Measurements from ENCODE around the gene CEP78.

Gene CEP78

DNA sequence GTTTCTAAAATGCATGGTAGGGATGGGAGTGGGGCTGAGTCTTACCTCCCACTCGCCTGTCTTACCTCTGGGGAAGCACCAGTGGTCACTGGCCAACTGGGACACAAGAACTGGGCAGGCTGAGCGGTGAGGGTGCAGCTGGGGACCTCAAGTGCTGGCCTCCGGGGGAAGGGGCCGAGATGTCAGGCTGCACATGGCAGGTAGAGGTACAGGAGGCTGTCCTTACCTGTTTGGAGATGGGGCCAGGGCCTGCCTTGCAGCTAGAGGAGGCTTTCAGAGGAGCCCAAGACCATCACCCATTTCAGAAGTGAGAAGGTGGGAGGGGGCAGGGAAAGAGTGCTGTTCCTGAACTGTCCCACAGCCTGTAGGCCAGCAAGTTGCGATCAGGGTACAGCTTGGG is 75.2 kb downstream of the CEP78 start:
- no peak for DNase-seq

DNA sequence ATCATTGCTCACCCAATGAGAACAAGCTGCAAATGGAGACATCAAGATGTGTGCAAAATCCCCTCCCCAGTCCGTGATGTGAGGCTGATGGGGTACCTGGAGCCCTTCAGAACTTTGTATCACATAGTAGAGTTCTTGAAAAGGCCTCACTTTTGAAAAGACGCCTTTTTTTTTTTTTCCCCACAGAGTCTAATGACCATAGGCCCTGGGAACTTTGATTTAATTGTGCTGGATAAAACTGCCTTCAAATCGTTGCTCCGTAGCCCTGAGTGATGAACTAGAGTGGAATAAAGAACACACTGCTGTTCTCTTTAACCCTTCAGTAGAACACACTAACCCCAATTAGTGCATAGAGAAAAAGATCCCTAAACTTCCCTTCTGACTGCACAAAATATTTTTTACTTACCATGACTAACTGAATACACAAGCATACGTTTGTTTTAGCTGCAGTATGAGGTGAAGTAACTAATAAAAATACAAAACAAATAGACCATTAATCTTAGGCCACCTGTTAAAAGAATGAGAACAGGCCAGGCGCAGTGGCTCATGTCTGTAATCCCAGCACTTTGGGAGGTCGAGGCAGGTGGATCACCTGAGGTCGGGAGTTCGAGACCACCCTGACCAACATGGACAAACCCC is 76.1 kb downstream of the CEP78 start:
- no peak for DNase-seq

DNA sequence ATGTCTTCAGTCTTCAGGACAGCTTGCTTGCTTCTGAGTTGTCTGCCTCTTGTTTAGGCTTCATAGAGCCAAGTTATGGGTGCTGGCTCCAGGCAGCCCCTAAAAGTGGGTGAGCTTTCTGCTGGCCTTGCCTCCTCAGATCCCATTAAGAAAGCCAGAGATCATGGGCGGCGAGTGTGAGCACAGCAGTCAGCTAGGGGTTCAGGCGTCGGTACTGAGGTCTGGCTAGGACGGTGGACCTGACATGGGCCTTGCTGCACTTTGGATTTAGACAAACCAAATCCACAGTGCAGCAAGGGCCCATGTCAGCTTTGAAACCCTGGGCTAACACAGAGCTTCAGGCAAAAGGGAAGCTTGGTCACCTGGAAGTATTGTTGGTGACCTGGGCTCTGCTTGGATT is 78.7 kb downstream of the CEP78 start:
- DNase-seq: no peak

DNA sequence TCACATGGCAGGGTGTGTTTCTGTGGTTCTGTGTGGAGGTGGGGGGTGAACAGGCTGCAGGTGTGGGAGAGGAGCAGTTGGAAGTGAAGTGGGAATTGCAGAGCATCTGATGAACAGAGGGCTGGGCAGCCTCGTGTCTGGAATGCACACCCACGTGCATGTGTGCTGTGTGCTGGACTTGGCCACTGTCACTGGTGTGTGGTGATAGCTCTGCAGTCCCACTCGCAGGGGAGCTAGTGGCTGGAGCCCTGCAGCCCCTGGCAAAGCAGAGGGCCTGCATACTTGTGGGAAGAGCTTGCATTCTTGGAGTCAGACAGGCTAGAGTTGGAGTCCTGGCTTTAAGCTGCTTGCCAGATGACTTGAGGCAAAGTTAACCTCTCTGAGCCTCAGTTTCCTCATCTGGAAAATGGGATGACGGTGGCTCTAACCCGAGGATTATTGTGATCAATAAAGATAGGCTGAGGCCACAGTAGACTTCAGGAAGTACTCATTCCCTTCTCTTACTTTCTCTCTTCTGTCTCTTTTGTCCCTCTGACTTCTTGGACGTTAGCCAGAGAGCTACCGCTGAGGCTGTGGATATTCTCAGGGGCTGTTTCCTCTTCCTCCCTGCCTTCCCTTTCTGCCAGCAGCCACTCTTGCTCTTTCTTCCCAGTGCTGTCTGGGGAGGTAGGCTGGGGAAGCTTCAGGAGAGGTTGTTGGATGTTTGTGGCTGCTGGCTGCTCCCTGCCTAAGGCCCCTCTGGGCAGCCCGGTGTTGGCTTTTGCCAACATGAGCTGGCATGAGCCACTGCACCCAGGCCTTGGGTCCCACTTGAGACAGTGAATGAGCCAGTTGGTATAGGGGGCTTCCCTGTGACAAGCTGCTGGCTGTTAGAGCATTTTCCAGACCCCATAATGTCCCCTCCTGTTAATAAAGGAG is 79.3 kb downstream of the CEP78 start:
- DNase-seq: no peak

DNA sequence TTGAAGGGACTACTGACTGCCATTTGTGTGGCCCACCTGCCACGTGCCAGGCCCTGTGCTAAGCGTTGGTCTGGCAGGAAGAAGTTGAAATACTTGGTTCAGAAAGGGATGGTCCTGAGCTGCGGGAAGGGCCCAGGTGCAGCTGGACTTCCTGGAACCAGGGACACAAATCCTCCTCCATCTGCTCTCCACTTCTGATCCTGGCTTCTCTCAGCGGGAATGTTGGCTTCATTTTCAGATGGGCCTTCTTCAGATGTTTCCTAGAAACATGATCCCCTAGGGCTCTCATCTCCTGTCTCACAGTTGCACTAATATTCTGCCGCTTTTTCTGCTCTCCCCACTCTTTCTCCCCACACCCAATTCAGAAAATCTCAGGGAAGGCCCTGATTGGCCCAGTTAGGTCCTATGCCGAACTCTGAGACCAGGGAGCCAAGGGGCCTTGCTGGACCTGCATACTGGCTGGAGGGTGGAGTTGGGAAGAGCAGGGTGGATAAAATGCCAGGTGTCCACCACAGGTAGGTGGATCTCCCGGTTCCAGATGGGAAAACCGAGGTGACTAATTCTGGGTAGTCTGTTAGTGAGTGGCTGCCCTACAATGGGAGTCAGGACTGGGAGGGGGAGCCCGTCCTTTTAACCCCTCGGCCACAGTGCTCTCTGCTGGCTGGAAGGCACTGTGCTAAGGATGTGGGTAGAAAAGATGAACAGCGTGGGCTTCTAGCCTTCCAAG is 80.5 kb downstream of the CEP78 start:
- DNase-seq: no peak

DNA sequence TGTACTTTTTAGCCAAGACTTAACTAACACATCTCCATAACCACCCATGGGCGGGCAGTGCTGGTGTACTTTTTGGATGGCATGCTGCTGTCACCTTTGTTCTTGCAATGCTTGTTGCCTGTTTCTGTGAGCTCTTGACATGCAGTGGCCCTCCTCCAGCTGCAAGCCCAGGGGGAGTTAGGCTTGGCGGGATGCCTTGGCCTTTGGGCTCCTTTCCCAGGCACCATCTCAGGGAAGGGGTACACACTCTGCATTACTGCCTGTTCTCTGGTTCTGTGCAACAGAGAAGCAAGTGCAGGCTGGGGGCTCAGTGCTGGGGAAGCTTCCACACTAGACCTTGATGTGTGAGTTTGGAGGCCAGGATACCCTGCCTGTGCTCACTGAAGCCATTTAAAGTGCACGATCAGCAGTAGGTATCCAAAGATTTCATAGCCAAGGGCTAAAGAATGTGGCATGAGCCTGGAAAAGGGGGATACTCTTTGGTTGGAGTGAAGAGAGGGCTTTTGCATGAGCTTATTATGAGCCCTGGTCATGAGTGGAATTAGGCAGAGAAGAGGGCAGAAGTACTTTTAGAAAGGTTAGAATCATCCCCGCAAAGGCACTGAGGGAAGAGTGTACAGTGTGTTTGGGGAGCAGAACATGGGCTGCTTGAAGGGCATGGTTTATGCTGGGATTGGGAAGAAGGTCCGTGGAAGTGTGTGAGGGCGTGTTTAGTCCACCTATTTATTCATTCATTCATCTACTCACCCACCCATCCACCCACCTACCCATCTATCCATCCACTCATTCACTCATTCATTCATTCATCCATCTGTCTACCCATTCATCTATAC is 83.5 kb downstream of the CEP78 start:
- DNase-seq: no peak

DNA sequence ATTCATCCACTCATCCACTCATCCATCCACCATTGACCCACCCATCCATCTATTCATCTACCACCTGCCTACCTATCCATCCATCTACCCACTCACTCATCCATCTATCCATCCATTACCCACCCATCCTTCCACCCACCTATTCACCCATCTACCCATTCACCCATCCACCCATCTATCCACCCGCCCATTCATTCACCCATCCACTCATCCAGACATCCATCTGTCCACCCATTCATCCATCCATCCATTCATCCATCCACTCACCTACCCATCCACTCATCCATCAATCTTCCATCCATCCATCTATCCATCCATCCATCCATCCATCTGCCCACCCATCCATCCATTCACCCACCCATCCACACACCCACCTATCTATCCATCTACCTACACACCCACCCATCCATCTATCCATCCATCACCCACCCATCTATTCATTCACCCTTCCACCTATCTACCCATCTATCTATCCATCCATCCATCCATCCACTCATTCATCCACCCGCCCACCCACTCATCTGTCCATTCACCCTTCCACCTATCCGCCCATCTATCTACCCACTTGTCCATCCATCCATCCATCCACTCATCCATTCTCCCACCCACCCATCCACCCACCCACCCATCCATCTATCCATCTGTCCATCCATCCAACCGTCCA is 84.3 kb downstream of the CEP78 start:
- DNase-seq: no peak

DNA sequence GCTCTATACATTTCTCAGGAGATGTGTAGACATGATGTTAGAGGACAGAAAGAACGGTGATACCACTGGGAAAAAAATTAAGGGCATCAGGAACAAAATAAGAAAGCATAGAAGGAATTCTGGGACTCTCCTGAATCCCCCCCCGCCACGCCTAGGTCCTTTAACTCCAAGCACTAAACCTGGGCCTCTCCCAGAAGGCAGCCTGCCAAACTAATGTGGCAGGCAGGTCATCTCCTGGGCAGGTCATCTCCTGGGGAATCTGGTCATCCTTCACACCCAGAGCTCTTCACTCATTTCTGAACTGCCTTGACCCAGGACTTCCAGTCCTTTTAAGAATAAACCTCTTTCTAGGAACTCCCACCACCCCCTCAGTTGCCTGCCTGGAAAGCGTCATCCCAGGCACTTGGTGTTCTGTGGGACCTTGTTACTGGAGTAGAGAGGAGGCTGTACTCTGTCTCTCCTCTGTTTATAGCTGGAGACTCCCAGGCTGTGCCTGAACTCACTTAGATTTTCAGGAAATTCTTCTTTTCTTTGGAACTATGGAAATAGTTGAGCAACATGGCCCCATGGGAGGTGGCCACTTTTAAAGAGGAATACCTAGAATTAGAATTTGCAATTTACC is 85.1 kb downstream of the CEP78 start:
- no peak for DNase-seq

DNA sequence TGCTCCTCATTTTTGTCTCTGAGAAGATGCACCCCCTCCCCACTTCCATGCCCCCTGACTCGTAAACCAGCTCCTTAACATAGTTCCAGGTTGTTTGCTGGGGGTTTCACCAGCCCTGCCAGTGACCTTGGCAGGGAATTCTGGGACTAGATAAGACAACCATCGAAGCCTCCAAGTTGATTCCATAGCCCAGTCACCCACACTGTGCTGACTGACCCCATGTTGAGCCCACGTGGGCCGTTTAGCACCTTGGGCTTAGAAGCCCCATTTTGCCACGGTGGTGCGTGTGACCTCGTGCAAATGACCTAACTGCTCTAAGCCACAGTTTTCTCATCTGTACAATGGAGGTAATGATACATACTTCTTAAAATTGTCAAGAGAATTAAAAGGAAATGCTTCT is 85.6 kb downstream of the CEP78 start:
- no peak for DNase-seq

DNA sequence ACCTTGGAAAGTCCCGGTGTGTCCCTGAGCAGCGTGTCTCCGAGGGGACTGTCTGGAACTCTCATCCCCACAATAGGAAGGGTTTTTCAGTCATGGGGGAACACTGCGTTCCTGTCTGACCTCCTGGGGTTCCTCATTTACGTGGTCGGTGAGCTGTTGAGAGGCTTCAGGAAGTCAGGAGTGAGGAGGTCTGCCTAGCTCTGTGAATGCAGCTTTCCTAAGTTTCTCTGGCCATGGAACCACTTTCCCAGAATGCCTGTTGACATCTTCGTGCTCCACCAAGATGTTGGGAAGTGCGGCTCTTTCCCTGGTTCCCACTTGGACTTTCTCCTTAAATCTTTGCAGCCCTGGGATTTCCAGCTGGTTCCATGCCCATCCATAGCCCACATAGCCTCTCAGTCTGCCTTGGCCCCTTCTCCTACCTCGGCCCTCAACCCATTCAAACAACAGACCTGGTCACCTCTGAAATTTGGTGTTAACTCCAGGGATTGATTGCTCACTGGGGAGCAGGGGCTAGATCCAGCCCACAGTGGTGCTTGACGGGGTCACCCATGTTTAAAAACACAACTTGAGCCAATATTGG is 88.3 kb downstream of the CEP78 start:
- DNase-seq: no peak

DNA sequence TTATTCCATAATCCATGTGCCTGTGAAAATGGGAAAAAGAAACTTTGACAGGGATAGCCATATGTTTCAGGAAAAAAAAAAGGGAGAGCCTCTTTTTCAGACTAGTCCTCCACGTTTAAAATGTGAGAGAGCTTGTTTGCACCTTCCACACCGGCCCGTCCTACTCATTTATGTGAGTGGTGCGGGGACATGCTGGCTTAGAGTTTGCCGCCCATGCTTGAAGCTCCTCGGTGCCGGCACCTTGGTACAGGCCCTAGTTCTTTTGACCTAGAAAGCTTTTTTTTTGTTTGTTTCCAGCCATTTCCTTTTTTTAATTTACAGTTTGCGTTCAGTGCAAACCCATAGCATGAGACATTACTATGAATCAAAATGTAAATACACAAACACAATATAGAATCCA is 88.8 kb downstream of the CEP78 start:
- no peak for DNase-seq

DNA sequence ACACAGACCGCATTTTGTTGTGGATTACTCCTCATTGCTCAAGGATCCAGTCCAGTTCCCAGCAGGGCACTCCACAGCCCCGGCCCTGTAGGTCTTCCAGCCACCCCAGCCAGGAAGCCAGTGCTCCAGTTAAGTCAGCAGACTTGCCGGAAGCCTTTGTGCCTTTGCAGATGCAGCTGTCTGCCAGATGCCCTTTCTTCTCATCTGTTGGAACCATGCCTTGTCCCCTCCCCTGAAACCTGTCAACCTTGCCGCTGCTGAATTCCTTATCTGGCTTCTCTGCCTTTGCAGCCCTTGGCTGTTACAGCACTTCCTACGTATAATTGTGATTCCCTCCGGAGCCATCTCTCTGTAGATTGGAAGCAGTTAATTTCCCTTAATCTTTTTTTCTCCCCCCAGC is 89.5 kb downstream of the CEP78 start:
- DNase-seq: no peak

DNA sequence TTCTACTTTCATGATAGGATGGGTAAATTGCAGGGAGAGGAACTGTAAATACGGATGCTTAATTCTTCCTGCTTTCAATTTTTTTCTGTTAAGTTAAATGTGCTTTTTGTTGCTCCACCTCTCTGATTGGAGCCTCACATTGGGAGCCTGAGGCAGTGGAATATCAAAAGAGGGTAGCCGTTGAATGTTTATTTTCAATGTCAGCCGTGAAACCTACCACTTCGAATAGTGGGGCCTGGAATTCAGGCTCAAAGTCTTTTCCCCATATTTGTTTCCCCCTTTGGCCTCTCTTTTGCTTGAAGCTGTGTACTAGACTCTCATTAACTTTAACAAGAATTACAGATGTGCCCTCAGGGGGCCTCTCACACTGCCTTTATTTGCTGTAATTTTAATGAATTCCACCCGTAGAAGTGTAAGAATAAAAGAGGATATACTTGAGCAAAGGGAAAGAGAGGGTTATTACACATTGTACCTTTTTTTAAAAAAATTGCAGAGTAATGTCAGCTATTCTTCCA is 90.0 kb downstream of the CEP78 start:
- no peak for DNase-seq

DNA sequence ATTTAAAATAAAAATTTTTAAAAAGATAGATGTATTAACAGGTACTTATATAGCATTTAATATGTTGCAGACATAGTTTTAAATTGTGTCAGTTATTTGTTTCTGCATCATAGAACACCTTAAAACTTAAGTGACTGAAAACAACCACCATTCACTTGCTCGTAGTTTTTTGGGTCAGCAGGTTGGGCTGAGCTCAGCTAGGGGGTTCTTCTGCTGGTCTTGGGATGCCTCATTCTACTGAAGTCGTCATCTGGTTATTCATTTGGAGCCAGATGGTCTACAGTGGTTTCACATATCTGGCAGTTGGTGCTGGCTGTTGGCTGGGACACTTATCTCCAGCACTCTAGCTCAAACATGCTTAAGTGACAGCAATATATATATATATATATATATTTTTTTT is 90.7 kb downstream of the CEP78 start:
- DNase-seq: no peak

Measured in SHP77 treated with DMSO at 0.1 percent for 48 hours (cell line).